Right lung (tissue), 5 donors: Measurements from ENCODE around the gene BANF1. TPM values are rescaled to one million over a fixed set of nuclear protein-coding genes. Genes with fewer than 3 reads are reported as not detected.
A peak's percentile ranks its signal among the peaks of the same experiment; 100 is the strongest.

Source experiments
- DNase-seq, 2 donors: peaks; one replicate each; pipeline ENCODE4 v3.0.0-alpha.2; 2013
- polyA plus RNA-seq, 5 donors: library from polyadenylated mRNA; unstranded; fragments of 120-200 nt; gene quantifications; one replicate each; pipeline versions ENCODE4 v1.2.1 to v1.2.3, GENCODE V29; 2013; ENCODE audit warnings: inconsistent platforms in 1 of 5, low replicate concordance in 1 of 5; ENCODE audit not compliant: insufficient read length in 5 of 5, insufficient read depth in 1 of 5

BANF1 gene
- polyA plus RNA-seq, 5 donors: 200 to 305 (median 225) TPM

- DNase-seq: no peak
Measured at GRCh38 chr11:66035653-66036333, 33.5 kb downstream of the BANF1 start.

GRCh38 chr11:66036334-66036710 is 34.0 kb downstream of the BANF1 start:
- DNase-seq: no peak

- no peak for DNase-seq
Measured at GRCh38 chr11:66037327-66037726, 35.0 kb downstream of the BANF1 start.

GRCh38 chr11:66039765-66040164 is 37.5 kb downstream of the BANF1 start:
- DNase-seq: no peak

GRCh38 chr11:66042227-66042995 is 40.1 kb downstream of the BANF1 start:
- no peak for DNase-seq

GRCh38 chr11:66042996-66043906 is 40.9 kb downstream of the BANF1 start:
- DNase-seq: no peak

GRCh38 chr11:66044757-66045156 is 42.5 kb downstream of the BANF1 start:
- no peak for DNase-seq

GRCh38 chr11:66045177-66045639 is 42.9 kb downstream of the BANF1 start:
- peak; percentile 39 to 52 for DNase-seq

- DNase-seq: no peak
Measured at GRCh38 chr11:66046901-66047300, 44.6 kb downstream of the BANF1 start.

- no peak for DNase-seq
Measured at GRCh38 chr11:66047541-66048365, 45.5 kb downstream of the BANF1 start.

- DNase-seq: no peak
Measured at GRCh38 chr11:66048547-66049323, 46.4 kb downstream of the BANF1 start, which contains the start of gene GAL3ST3. Gene GAL3ST3, minus strand, starts transcription at chr11:66049161. Its CDS starts 3,746 bp downstream, at chr11:66045415.

- DNase-seq: no peak
Measured at GRCh38 chr11:66050581-66051231, 48.4 kb downstream of the BANF1 start.

GRCh38 chr11:66051371-66051765 is 49.1 kb downstream of the BANF1 start:
- no peak for DNase-seq

- DNase-seq: peak; percentile 98
Measured at GRCh38 chr11:66051766-66052663, 49.7 kb downstream of the BANF1 start, which contains the start of gene SF3B2. Gene SF3B2, plus strand, starts transcription at chr11:66052364. Its CDS starts 21 bp downstream, at chr11:66052385.

GRCh38 chr11:66052664-66052982 is 50.3 kb downstream of the BANF1 start:
- no peak for DNase-seq
